HepG2 (cell line): Measurements from ENCODE around the gene NFIL3. TPM values are rescaled to one million over a fixed set of nuclear protein-coding genes. Genes with fewer than 3 reads are reported as not detected.

ENCODE experiments used
- AGO2 ChIP-seq: fragments of 200-400 bp; formaldehyde crosslinking; optimal IDR thresholded peaks from 2 replicates; pipeline ENCODE3; 2017; ENCODE audit warnings: mild to moderate bottlenecking, low read depth, low read length, moderate library complexity
- ATF7 ChIP-seq, 2 experiments: fragments of 450-650 bp in 1 of 2; sonication (generic) in 1 of 2; formaldehyde crosslinking in 1 of 2; IDR thresholded peaks; 2 replicates each; pipeline versions ENCODE4 v1.4.0 to v1.6.1; 2016 to 2020; ENCODE audit warnings: antibody characterized with exemption in 1 of 2, mild to moderate bottlenecking in 1 of 2, missing genetic modification reagents in 1 of 2
- FOSL1 ChIP-seq: sonication (generic); formaldehyde crosslinking; IDR thresholded peaks from 2 replicates; pipeline ENCODE4 v1.9.0; 2021; ENCODE audit warnings: missing genetic modification reagents, borderline replicate concordance
- JARID2 ChIP-seq: sonication (generic); formaldehyde crosslinking; IDR thresholded peaks from 2 replicates; pipeline ENCODE4 v1.8.1; 2023; ENCODE audit warnings: missing genetic modification reagents, inconsistent platforms; ENCODE audit not compliant: insufficient replicate concordance
- KMT2A ChIP-seq: sonication (generic); formaldehyde crosslinking; IDR thresholded peaks from 2 replicates; pipeline ENCODE4 v1.4.0; 2020; ENCODE audit warnings: missing genetic modification reagents
- POLR2AphosphoS5 ChIP-seq: IDR thresholded peaks from 2 replicates; pipeline ENCODE4 v1.6.1; 2012; ENCODE audit warnings: low read depth, low read length
- RBM22 ChIP-seq: fragments of 200-400 bp; formaldehyde crosslinking; optimal IDR thresholded peaks from 2 replicates; pipeline ENCODE3; 2017; ENCODE audit warnings: mild to moderate bottlenecking, low read length, moderate library complexity
- SNRNP70 ChIP-seq: fragments of 200-400 bp; formaldehyde crosslinking; IDR thresholded peaks from 2 replicates; pipeline ENCODE4 v1.6.1; 2017; ENCODE audit warnings: mild to moderate bottlenecking, low read depth, low read length, moderate library complexity
- SRSF4 ChIP-seq: fragments of 200-400 bp; formaldehyde crosslinking; IDR thresholded peaks from one replicate; pipeline ENCODE4 v1.6.1; 2018; ENCODE audit warnings: mild to moderate bottlenecking, low read depth, low read length, moderate library complexity; ENCODE audit not compliant: poor library complexity, severe bottlenecking
- ZBTB7A ChIP-seq: sonication (generic); formaldehyde crosslinking; IDR thresholded peaks from 2 replicates; pipeline ENCODE4 v1.8.0; 2022; ENCODE audit warnings: mild to moderate bottlenecking, missing genetic modification reagents
- ZNF331 ChIP-seq: sonication (generic); formaldehyde crosslinking; IDR thresholded peaks from 2 replicates; pipeline ENCODE4 v1.4.0; 2020; ENCODE audit warnings: missing genetic modification reagents
- ZNF598 ChIP-seq: sonication (generic); formaldehyde crosslinking; IDR thresholded peaks from 2 replicates; pipeline ENCODE4 v1.5.1; 2020; ENCODE audit warnings: mild to moderate bottlenecking, missing genetic modification reagents, borderline replicate concordance
- ZSCAN25 ChIP-seq: sonication (generic); formaldehyde crosslinking; IDR thresholded peaks from 2 replicates; pipeline ENCODE4 v1.8.0; 2022; ENCODE audit warnings: mild to moderate bottlenecking, missing genetic modification reagents
- polyA plus RNA-seq, 8 experiments: library from polyadenylated mRNA; depleted of rRNA in 3 of 8; stranded (reverse) in 7 of 8; unstranded in 1 of 8; fragments of >200 nt; fragmentation: Illumina TruSeq in 4 of 8; extraction: Trizol in 4 of 8; gene quantifications; 2 replicates each; pipeline versions ENCODE4 v1.2.1 to v1.2.3, GENCODE V29; 2011 to 2016; ENCODE audit warnings: low read depth in 4 of 8, missing spikeins in 1 of 8, mixed read lengths in 1 of 8; ENCODE audit not compliant: insufficient read depth in 1 of 8
- total RNA-seq, 5 experiments: library from RNA; depleted of rRNA; stranded (reverse); fragments of >200 nt; fragmentation: Illumina TruSeq; extraction: Trizol; gene quantifications; 2 replicates each; pipeline ENCODE4 v1.2.3, GENCODE V29; 2016; ENCODE audit warnings: low read depth in 1 of 5
- TF ChIP-seq, protein P1 (sequence below): sonication (generic); formaldehyde crosslinking; IDR thresholded peaks from 2 replicates; pipeline ENCODE4 v1.5.0; 2020; ENCODE audit warnings: mild to moderate bottlenecking, missing genetic modification reagents
- TF ChIP-seq, protein P2 (sequence below): sonication (generic); formaldehyde crosslinking; IDR thresholded peaks from 2 replicates; pipeline ENCODE4 v1.4.0; 2020; ENCODE audit warnings: missing genetic modification reagents
- TF ChIP-seq, protein P3 (sequence below): sonication (generic); formaldehyde crosslinking; IDR thresholded peaks from 2 replicates; pipeline ENCODE4 v1.5.0; 2020; ENCODE audit warnings: mild to moderate bottlenecking, missing genetic modification reagents, borderline replicate concordance
- TF ChIP-seq, protein P4 (sequence below): sonication (generic); formaldehyde crosslinking; IDR thresholded peaks from 2 replicates; pipeline ENCODE4 v1.4.0; 2020; ENCODE audit warnings: missing genetic modification reagents
- TF ChIP-seq, protein P5 (sequence below): sonication (generic); formaldehyde crosslinking; IDR thresholded peaks from 2 replicates; pipeline ENCODE4 v1.5.1; 2020; ENCODE audit warnings: mild to moderate bottlenecking, missing genetic modification reagents, borderline replicate concordance

Gene NFIL3
- total and polyA plus RNA-seq, 2 of the 13 experiments (the other 11 are each of a cell fraction or from before 2014, with no cell fraction given) = 46.6 to 54.2 TPM

DNA sequence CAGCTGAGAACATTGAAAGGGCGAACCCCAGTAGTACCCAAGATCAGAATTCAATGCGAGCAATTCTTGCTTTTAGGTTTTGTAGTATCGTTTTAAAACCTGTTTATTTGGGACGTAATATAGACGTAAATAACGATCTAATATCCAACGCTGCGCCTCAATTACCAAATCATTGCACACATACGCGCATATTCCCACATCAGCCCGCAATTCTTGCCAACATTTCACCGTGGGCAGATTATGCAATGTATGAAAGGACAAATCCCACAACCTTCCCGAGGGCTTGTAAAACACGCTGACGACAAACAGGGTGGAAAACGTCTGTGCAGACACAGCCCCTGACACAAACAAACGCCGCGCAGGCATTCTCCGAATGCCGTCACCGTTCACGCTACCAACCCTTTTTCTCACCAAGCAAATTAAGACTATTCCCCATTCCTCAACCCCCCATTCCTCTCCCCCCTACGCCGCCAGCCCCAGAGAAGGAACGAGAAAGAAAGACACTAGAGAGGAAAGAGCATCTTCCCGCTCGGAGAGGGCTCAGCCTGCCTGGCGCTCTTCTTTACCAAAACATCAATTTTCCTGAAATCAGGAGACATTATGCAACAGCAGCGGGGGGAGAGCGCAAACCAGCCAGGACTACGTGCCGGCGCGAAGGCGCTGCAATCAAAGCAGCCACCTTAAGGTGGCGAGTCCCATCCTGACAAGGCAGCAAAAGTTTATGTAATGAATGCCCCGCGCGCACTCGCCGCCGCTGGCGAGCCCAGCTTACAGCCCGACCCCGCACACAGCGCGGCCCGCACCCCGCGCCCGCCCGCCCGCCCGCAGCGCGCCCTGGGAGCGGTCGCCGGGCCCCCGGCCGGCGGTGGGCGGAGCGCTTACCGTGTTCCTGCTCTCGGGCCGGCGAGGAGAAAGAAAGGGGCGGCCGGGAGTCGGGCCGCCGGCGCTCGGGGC is 597 bp downstream of the NFIL3 start (continued):
- no peak for TF ChIP-seq ZNF598
- TF ChIP-seq, protein P1, sequence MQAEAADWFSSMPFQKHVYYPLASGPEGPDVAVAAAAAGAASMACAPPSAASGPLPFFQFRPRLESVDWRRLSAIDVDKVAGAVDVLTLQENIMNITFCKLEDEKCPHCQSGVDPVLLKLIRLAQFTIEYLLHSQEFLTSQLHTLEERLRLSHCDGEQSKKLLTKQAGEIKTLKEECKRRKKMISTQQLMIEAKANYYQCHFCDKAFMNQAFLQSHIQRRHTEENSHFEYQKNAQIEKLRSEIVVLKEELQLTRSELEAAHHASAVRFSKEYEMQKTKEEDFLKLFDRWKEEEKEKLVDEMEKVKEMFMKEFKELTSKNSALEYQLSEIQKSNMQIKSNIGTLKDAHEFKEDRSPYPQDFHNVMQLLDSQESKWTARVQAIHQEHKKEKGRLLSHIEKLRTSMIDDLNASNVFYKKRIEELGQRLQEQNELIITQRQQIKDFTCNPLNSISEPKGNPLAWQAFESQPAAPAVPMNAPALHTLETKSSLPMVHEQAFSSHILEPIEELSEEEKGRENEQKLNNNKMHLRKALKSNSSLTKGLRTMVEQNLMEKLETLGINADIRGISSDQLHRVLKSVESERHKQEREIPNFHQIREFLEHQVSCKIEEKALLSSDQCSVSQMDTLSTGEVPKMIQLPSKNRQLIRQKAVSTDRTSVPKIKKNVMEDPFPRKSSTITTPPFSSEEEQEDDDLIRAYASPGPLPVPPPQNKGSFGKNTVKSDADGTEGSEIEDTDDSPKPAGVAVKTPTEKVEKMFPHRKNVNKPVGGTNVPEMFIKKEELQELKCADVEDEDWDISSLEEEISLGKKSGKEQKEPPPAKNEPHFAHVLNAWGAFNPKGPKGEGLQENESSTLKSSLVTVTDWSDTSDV (CRISPR knock-in tag) = no peak
- TF ChIP-seq FOSL1 (CRISPR knock-in tag) = no peak
- TF ChIP-seq, protein P2, sequence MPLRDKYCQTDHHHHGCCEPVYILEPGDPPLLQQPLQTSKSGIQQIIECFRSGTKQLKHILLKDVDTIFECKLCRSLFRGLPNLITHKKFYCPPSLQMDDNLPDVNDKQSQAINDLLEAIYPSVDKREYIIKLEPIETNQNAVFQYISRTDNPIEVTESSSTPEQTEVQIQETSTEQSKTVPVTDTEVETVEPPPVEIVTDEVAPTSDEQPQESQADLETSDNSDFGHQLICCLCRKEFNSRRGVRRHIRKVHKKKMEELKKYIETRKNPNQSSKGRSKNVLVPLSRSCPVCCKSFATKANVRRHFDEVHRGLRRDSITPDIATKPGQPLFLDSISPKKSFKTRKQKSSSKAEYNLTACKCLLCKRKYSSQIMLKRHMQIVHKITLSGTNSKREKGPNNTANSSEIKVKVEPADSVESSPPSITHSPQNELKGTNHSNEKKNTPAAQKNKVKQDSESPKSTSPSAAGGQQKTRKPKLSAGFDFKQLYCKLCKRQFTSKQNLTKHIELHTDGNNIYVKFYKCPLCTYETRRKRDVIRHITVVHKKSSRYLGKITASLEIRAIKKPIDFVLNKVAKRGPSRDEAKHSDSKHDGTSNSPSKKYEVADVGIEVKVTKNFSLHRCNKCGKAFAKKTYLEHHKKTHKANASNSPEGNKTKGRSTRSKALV (CRISPR knock-in tag) = no peak
- no peak for TF ChIP-seq ATF7 (IDR thresholded peaks at IDR 0.05)
- TF ChIP-seq ATF7 (CRISPR knock-in tag; IDR thresholded peaks at IDR 0.05) = no peak
- no peak for TF ChIP-seq KMT2A
- peak; percentile 38 for TF ChIP-seq RBM22
- TF ChIP-seq ZNF331 (CRISPR knock-in tag) = no peak
- no peak for TF ChIP-seq ZBTB7A (CRISPR knock-in tag)
- no peak for TF ChIP-seq ZSCAN25 (CRISPR knock-in tag)
- no peak for TF ChIP-seq SRSF4
- TF ChIP-seq, protein P3, sequence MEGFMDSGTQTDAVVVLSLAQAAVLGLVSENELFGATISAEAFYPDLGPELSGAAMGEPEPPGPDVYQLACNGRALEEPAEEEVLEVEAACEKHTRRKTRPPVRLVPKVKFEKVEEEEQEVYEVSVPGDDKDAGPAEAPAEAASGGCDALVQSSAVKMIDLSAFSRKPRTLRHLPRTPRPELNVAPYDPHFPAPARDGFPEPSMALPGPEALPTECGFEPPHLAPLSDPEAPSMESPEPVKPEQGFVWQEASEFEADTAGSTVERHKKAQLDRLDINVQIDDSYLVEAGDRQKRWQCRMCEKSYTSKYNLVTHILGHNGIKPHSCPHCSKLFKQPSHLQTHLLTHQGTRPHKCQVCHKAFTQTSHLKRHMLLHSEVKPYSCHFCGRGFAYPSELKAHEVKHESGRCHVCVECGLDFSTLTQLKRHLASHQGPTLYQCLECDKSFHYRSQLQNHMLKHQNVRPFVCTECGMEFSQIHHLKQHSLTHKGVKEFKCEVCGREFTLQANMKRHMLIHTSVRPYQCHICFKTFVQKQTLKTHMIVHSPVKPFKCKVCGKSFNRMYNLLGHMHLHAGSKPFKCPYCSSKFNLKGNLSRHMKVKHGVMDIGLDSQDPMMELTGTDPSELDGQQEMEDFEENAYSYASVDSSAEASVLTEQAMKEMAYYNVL (CRISPR knock-in tag) = no peak
- TF ChIP-seq JARID2 (CRISPR knock-in tag) = no peak
- TF ChIP-seq, protein P4, sequence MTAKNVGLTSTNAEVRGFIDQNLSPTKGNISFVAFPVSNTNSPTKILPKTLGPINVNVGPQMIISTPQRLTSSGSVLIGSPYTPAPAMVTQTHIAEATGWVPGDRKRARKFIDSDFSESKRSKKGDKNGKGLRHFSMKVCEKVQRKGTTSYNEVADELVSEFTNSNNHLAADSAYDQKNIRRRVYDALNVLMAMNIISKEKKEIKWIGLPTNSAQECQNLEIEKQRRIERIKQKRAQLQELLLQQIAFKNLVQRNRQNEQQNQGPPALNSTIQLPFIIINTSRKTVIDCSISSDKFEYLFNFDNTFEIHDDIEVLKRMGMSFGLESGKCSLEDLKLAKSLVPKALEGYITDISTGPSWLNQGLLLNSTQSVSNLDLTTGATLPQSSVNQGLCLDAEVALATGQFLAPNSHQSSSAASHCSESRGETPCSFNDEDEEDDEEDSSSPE (CRISPR knock-in tag) = no peak
- peak; percentile 28; the same call in 1 of the 2 replicates for TF ChIP-seq POLR2AphosphoS5
- TF ChIP-seq AGO2 = peak; percentile 28
- TF ChIP-seq, protein P5, sequence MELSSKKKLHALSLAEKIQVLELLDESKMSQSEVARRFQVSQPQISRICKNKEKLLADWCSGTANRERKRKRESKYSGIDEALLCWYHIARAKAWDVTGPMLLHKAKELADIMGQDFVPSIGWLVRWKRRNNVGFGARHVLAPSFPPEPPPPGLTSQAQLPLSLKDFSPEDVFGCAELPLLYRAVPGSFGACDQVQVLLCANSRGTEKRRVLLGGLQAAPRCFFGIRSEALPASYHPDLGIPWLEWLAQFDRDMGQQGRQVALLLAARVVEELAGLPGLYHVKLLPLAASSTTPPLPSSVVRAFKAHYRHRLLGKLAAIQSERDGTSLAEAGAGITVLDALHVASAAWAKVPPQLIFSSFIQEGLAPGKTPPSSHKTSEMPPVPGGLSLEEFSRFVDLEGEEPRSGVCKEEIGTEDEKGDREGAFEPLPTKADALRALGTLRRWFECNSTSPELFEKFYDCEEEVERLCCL (CRISPR knock-in tag) = no peak
- no peak for TF ChIP-seq SNRNP70
